ENCODE results near the gene CPXM1.

The CPXM1 gene

GRCh38 chr20:2748551-2749342, 51.7 kb downstream of the CPXM1 start:
- DNase-seq (ENCODE audit: low read depth in 3 of 3), result no peak

- no peak for DNase-seq (ENCODE audit: low read depth in 3 of 3)
Measured at GRCh38 chr20:2747676-2748235, 52.7 kb downstream of the CPXM1 start.

GRCh38 chr20:2746636-2747265, 53.7 kb downstream of the CPXM1 start:
- no peak for DNase-seq (ENCODE audit: low read depth in 3 of 3)

- no peak for DNase-seq (ENCODE audit: low read depth in 3 of 3)
Measured at GRCh38 chr20:2745936-2746635, 54.3 kb downstream of the CPXM1 start.

- DNase-seq (ENCODE audit: low read depth in 3 of 3), result no peak
Measured at GRCh38 chr20:2745060-2745910, 55.1 kb downstream of the CPXM1 start.
